Kidney (tissue), 14 donors: Measurements from ENCODE around the gene PNPLA7. TPM values are rescaled to one million over a fixed set of nuclear protein-coding genes. Genes with fewer than 3 reads are reported as not detected.

Experiments used
- DNase-seq, 5 donors: peaks; one replicate each; pipeline ENCODE4 v3.0.0-alpha.2; 2013 to 2020
- FAIRE-seq: peaks from 2 replicates; lab custom pipeline; 2012; peaks lifted over from hg19 to GRCh38; lab: Jason Lieb, UNC
- H3K27ac ChIP-seq, 2 donors: one replicate each; pipeline ENCODE4 v1.7.0; 2013; ENCODE audit warnings: low read depth in 2 of 2, low read length in 2 of 2, inconsistent platforms in 1 of 2
- H3K27me3 ChIP-seq: one replicate; pipeline ENCODE4 v1.7.1; 2013; ENCODE audit warnings: low read length, inconsistent platforms; ENCODE audit not compliant: control insufficient read depth, insufficient read depth
- H3K36me3 ChIP-seq, 3 donors: one replicate each; pipeline versions ENCODE4 v1.7.0 to v1.7.1; 2013; ENCODE audit warnings: low read length in 3 of 3, control low read depth in 1 of 3, inconsistent platforms in 1 of 3; ENCODE audit not compliant: insufficient read depth in 3 of 3, control insufficient read depth in 2 of 3
- H3K4me1 ChIP-seq, 3 donors: one replicate each; pipeline versions ENCODE4 v1.7.0 to v1.7.1; 2013; ENCODE audit warnings: low read length in 3 of 3, inconsistent platforms in 1 of 3, low read depth in 1 of 3; ENCODE audit not compliant: control insufficient read depth in 2 of 3, insufficient read depth in 2 of 3
- H3K4me3 ChIP-seq, 3 donors: one replicate each; pipeline versions ENCODE4 v1.7.0 to v1.8.1; 2013; ENCODE audit warnings: low read length in 3 of 3, control low read depth in 1 of 3, inconsistent platforms in 1 of 3
- H3K9ac ChIP-seq, 3 donors: one replicate each; pipeline versions ENCODE4 v1.7.0 to v1.7.1; 2013; ENCODE audit warnings: low read length in 3 of 3, control low read depth in 1 of 3, inconsistent platforms in 1 of 3
- H3K9me3 ChIP-seq, 3 donors: one replicate each; pipeline versions ENCODE4 v1.7.0 to v1.7.1; 2013; ENCODE audit warnings: low read length in 3 of 3, control low read depth in 1 of 3, inconsistent platforms in 1 of 3; ENCODE audit not compliant: control insufficient read depth in 2 of 3, insufficient read depth in 1 of 3
- CTCF ChIP-seq: IDR thresholded peaks from 3 replicates; pipeline ENCODE4 v1.5.1; 2012; ENCODE audit warnings: mild to moderate bottlenecking, moderate library complexity, borderline replicate concordance; ENCODE audit not compliant: insufficient read depth; ENCODE audit errors: extremely low read depth
- intact Hi-C: fragments of 100-400 bp; cut with DNase I; formaldehyde crosslinking; loops from one replicate; pipeline ENCODE4 v1.11.1; 2022
- polyA plus RNA-seq: library from polyadenylated mRNA; stranded (reverse); fragments of 350-450 nt; fragmentation: Illumina TruSeq; extraction: RNeasy Lipid Tissue Mini Kit (QIAGEN cat#74804); gene quantifications from one replicate; pipeline ENCODE4 v1.2.3, GENCODE V29; 2014; ENCODE audit warnings: low read depth, low replicate concordance; ENCODE audit not compliant: insufficient read depth
- total RNA-seq: library from RNA; stranded (reverse); fragmentation: NEBNext Ultra II Directional; extraction: Animal tissue kit (Norgen Biotek cat#: 25700); gene quantifications from one replicate; pipeline ENCODE4 v1.2.1, GENCODE V29; 2021
- donor health status: control.
- donor health status: control.
- donor health status: control.
- donor health status: control.
- donor health status: control.
- donor health status: DM: yes; HTN: yes; CAD: no.
- donor health status: Normal renal cell carcinoma (clear cell type).

PNPLA7 gene
- total and polyA plus RNA-seq, 2 donors from 2014 or later, result 2.1 to 9.6 TPM

GRCh38 chr9:137462986-137463930 is 86.9 kb downstream of the PNPLA7 start:
- H3K27me3 ChIP-seq, result no peaks in the 10 kb centered on the region
- H3K27ac ChIP-seq, result no peak overlapping the region
- no peak overlapping the region for H3K4me3 ChIP-seq
- no peak for TF ChIP-seq CTCF
- H3K4me1 ChIP-seq, result peaks cover 0 to 8% (median 0%) of the 10 kb centered on the region in 3 donors
- DNase-seq, result peak in 2 of 5 donors; percentile 43 to 73
- intact Hi-C loops, result no loop called here
- FAIRE-seq, result no peak
- H3K9ac ChIP-seq, result no peak overlapping the region
- H3K9me3 ChIP-seq, result no peaks in the 10 kb centered on the region
- no peaks in the 10 kb centered on the region for H3K36me3 ChIP-seq

DNA sequence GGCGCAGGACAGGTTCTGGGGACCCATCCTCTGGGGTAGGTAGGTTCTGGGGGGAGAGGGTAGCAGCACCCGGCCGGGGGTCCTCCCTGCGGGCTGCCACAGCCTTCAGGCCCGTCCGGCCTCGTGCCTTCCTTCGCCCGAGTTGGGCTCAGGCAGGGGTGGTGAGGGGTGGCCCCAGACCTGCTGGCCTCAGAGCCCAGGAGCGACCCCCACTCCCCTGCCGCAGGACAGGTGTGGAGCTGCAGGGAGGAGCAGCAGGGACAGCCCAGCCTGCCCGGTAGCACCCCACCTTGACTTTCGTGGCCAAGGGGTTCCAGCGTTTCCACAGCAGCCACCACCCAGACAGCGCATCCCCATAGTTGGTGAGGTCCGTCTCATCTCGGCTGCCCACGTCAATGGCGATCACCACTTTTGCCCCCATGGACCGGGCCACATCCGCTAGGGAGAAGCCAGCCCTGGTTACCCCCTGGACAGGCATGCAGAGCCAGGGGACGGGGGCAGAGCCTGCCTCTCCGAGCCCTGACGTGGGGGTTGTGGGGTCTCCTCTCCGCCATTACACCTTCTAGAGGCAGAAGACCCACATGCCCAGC is 87.7 kb downstream of the PNPLA7 start:
- no peaks in the 10 kb centered on the region for H3K9me3 ChIP-seq
- no peak overlapping the region for H3K27ac ChIP-seq
- H3K4me3 ChIP-seq, result no peak overlapping the region
- no peak for TF ChIP-seq CTCF
- DNase-seq (peak in 2 of 5 donors; percentile 53 to 77), FAIRE-seq (no peak)
- no peak overlapping the region for H3K9ac ChIP-seq
- H3K27me3 ChIP-seq, result no peaks in the 10 kb centered on the region
- no peaks in the 10 kb centered on the region for H3K36me3 ChIP-seq
- H3K4me1 ChIP-seq, result peaks cover 0 to 13% (median 0%) of the 10 kb centered on the region in 3 donors
- intact Hi-C loops, result no loop called here

- H3K27ac ChIP-seq, result no peak overlapping the region
Measured at GRCh38 chr9:137461663-137462395, 88.4 kb downstream of the PNPLA7 start.

More at GRCh38 chr9:137461663-137462395, 88.4 kb downstream of the PNPLA7 start:
- no peak for TF ChIP-seq CTCF
- peak in 3 of 5 donors; percentile 38 to 90 (median 77) for DNase-seq
- H3K4me1 ChIP-seq, result peaks cover 0 to 17% (median 0%) of the 10 kb centered on the region in 3 donors
- no peaks in the 10 kb centered on the region for H3K36me3 ChIP-seq
- H3K27me3 ChIP-seq, result no peaks in the 10 kb centered on the region
- H3K9me3 ChIP-seq, result no peaks in the 10 kb centered on the region
- H3K4me3 ChIP-seq, result no peak overlapping the region
- intact Hi-C loops, result no loop called here
- H3K9ac ChIP-seq, result no peak overlapping the region
- no peak for FAIRE-seq
